OCI-LY3 (cell line): ENCODE data around the gene SFTA2.

Experiments used
- H2AFZ ChIP-seq: fragments of 200-600, 300-600 bp; shearing (Covaris generic); 2 replicates; pipeline ENCODE4 v1.6.0; 2014; ENCODE audit warnings: antibody characterized with exemption, low read depth, low read length
- H3K27ac ChIP-seq: fragments of 200-600, 300-600 bp; sonication (generic); 2 replicates; pipeline ENCODE4 v1.5.1; 2014; ENCODE audit warnings: mild to moderate bottlenecking, low read length, moderate library complexity, mixed read lengths
- H3K27me3 ChIP-seq: fragments of 200-600, 300-600 bp; sonication (generic); 2 replicates; pipeline ENCODE4 v1.6.1; 2014; ENCODE audit warnings: low read depth, low read length, mixed read lengths
- H3K36me3 ChIP-seq: fragments of 200-600, 300-600 bp; sonication (generic); replicated peaks from 2 replicates; pipeline ENCODE3; 2014; ENCODE audit warnings: low read depth, low read length, mixed read lengths
- H3K4me1 ChIP-seq: fragments of 300-600, 200-600 bp; sonication (generic); 2 replicates; pipeline ENCODE4 v1.6.1; 2014; ENCODE audit warnings: low read length, mixed read lengths
- H3K4me2 ChIP-seq: fragments of 200-600, 300-600 bp; sonication (generic); 2 replicates; pipeline ENCODE4 v1.6.1; 2014; ENCODE audit warnings: low read length, mixed read lengths
- H3K4me3 ChIP-seq: fragments of 300-600, 200-600 bp; sonication (generic); 2 replicates; pipeline ENCODE4 v1.5.1; 2014; ENCODE audit warnings: antibody characterized with exemption, mild to moderate bottlenecking, low read length, moderate library complexity
- H3K79me2 ChIP-seq: fragments of 300-600, 200-600 bp; shearing (Covaris generic); 2 replicates; pipeline ENCODE4 v1.6.1; 2014; ENCODE audit warnings: mild to moderate bottlenecking, low read length, mixed read lengths
- H3K9ac ChIP-seq: fragments of 300-600, 200-600 bp; shearing (Covaris generic); 2 replicates; pipeline ENCODE4 v1.6.0; 2014; ENCODE audit warnings: mild to moderate bottlenecking, low read length, moderate library complexity
- H3K9me3 ChIP-seq: fragments of 200-600, 300-600 bp; shearing (Covaris generic); 2 replicates; pipeline ENCODE4 v1.6.1; 2014; ENCODE audit warnings: low read length, mixed read lengths; ENCODE audit not compliant: insufficient read depth
- H4K20me1 ChIP-seq: fragments of 200-600, 300-600 bp; sonication (generic); 2 replicates; pipeline ENCODE4 v1.6.1; 2016; ENCODE audit warnings: low read length, mixed read lengths; ENCODE audit not compliant: insufficient read depth
- CTCF ChIP-seq: fragments of 200-600, 300-600 bp; sonication (generic); IDR thresholded peaks from 2 replicates; pipeline ENCODE4 v1.5.1; 2014; ENCODE audit warnings: antibody characterized with exemption, low read length, low read depth
- EZH2phosphoT487 ChIP-seq: fragments of 200-600 bp; shearing (Covaris generic); IDR thresholded peaks from 2 replicates; pipeline ENCODE4 v1.6.1; 2018; ENCODE audit warnings: antibody characterized with exemption, mixed run types, low read depth

Gene SFTA2

GRCh38 chr6:30895343-30895742 lies 36.6 kb downstream of the SFTA2 start:
- H3K36me3 ChIP-seq: no peaks in the 10 kb centered on the region
- no peaks in the 10 kb centered on the region for H3K9me3 ChIP-seq
- H2AFZ ChIP-seq: no peak overlapping the region
- H4K20me1 ChIP-seq: no peaks in the 10 kb centered on the region
- H3K79me2 ChIP-seq: no peaks in the 10 kb centered on the region
- H3K27me3 ChIP-seq: no peaks in the 10 kb centered on the region
- H3K4me1 ChIP-seq: no peaks in the 10 kb centered on the region
- H3K9ac ChIP-seq: no peak overlapping the region
- H3K27ac ChIP-seq: no peak overlapping the region
- no peak overlapping the region for H3K4me3 ChIP-seq
- no peak for TF ChIP-seq EZH2phosphoT487
- TF ChIP-seq CTCF: no peak
- H3K4me2 ChIP-seq: no peak overlapping the region

GRCh38 chr6:30894935-30895334 lies 37.0 kb downstream of the SFTA2 start:
- Histone ChIP-seq H3K36me3 (no peaks in the 10 kb centered on the region), H3K4me1 (no peaks in the 10 kb centered on the region), H3K27ac (no peak overlapping the region), H4K20me1 (no peaks in the 10 kb centered on the region), H3K9ac (no peak overlapping the region), H3K79me2 (no peaks in the 10 kb centered on the region), H3K9me3 (no peaks in the 10 kb centered on the region), H2AFZ (no peak overlapping the region), H3K4me2 (no peak overlapping the region), H3K27me3 (no peaks in the 10 kb centered on the region), H3K4me3 (no peak overlapping the region)
- TF ChIP-seq EZH2phosphoT487: no peak

- H3K36me3 ChIP-seq: no peaks in the 10 kb centered on the region
- H3K4me2 ChIP-seq: no peak overlapping the region
- no peaks in the 10 kb centered on the region for H4K20me1 ChIP-seq
- no peak overlapping the region for H3K27ac ChIP-seq
- no peaks in the 10 kb centered on the region for H3K9me3 ChIP-seq
- H2AFZ ChIP-seq: no peak overlapping the region
- TF ChIP-seq CTCF (no peak), EZH2phosphoT487 (no peak)
- no peak overlapping the region for H3K9ac ChIP-seq
- no peaks in the 10 kb centered on the region for H3K79me2 ChIP-seq
- no peak overlapping the region for H3K4me3 ChIP-seq
- no peaks in the 10 kb centered on the region for H3K4me1 ChIP-seq
- H3K27me3 ChIP-seq: no peaks in the 10 kb centered on the region
Measured at GRCh38 chr6:30894381-30894780, 37.6 kb downstream of the SFTA2 start.

GRCh38 chr6:30893666-30894065 lies 38.3 kb downstream of the SFTA2 start:
- Histone ChIP-seq H4K20me1 (no peaks in the 10 kb centered on the region), H3K4me3 (no peak overlapping the region), H3K4me2 (no peak overlapping the region), H3K27me3 (no peaks in the 10 kb centered on the region), H3K79me2 (no peaks in the 10 kb centered on the region), H2AFZ (no peak overlapping the region), H3K27ac (no peak overlapping the region), H3K36me3 (no peaks in the 10 kb centered on the region), H3K4me1 (no peaks in the 10 kb centered on the region), H3K9ac (no peak overlapping the region), H3K9me3 (no peaks in the 10 kb centered on the region)
- TF ChIP-seq CTCF: no peak
- no peak for TF ChIP-seq EZH2phosphoT487

GRCh38 chr6:30893001-30893591 lies 38.9 kb downstream of the SFTA2 start:
- Histone ChIP-seq H3K4me1 (no peaks in the 10 kb centered on the region), H3K9me3 (no peaks in the 10 kb centered on the region), H3K79me2 (no peaks in the 10 kb centered on the region), H3K9ac (no peak overlapping the region), H3K27ac (no peak overlapping the region), H3K4me3 (no peak overlapping the region), H3K36me3 (no peaks in the 10 kb centered on the region), H3K4me2 (no peak overlapping the region), H2AFZ (no peak overlapping the region), H3K27me3 (no peaks in the 10 kb centered on the region), H4K20me1 (no peaks in the 10 kb centered on the region)
- TF ChIP-seq EZH2phosphoT487 (no peak), CTCF (no peak)
